Endothelial cell of umbilical vein (primary cell): Measurements from ENCODE around the gene CALCOCO1.

ENCODE experiments used
- CTCF ChIP-seq, 2 donors: IDR thresholded peaks; 1 replicate in 1 of 2; 2 replicates in 1 of 2; pipeline ENCODE4 v1.5.1; 2011; ENCODE audit warnings: low read length in 2 of 2, mild to moderate bottlenecking in 2 of 2, moderate library complexity in 2 of 2, control low read depth in 1 of 2, inconsistent platforms in 1 of 2, low read depth in 1 of 2; ENCODE audit not compliant: insufficient read depth in 1 of 2; ENCODE audit errors: extremely low read depth in 1 of 2
- EZH2 ChIP-seq: IDR thresholded peaks from 2 replicates; pipeline ENCODE4 v1.6.1; 2012; ENCODE audit warnings: borderline replicate concordance, low read depth, mild to moderate bottlenecking, moderate library complexity, low read length, inconsistent platforms; ENCODE audit not compliant: severe bottlenecking
- FOS ChIP-seq: IDR thresholded peaks from 2 replicates; pipeline ENCODE4 v1.6.1; 2011; ENCODE audit warnings: mild to moderate bottlenecking, low read length, moderate library complexity, borderline replicate concordance; ENCODE audit not compliant: insufficient read depth
- MAX ChIP-seq: IDR thresholded peaks from 2 replicates; pipeline ENCODE4 v1.6.1; 2011; ENCODE audit not compliant: insufficient read depth, insufficient read length
- MYC ChIP-seq: IDR thresholded peaks from one replicate; pipeline ENCODE4 v1.6.1; 2011; ENCODE audit warnings: mild to moderate bottlenecking, low read depth, low read length
- POLR2AphosphoS5 ChIP-seq: IDR thresholded peaks from 2 replicates; pipeline ENCODE4 v1.6.1; 2012; ENCODE audit warnings: low read depth, mild to moderate bottlenecking, control low read depth, low read length, moderate library complexity; ENCODE audit not compliant: insufficient read depth

GRCh38 chr12:53758081-53758729, 31.0 kb upstream of the CALCOCO1 start:
- TF ChIP-seq CTCF (IDR thresholded peaks at IDR 0.05; ENCODE audit: extremely low read depth in 1 of 2, insufficient read depth in 1 of 2, low read depth in 1 of 2, low read length in 2 of 2) (no peak), POLR2AphosphoS5 (no peak), FOS (no peak), MAX (no peak), EZH2 (no peak), MYC (no peak)
